ENCODE data around the gene FAM43B.
"Not testable (repeated sequence)": the region's sequence is repeated elsewhere in the genome, so short reads cannot be mapped to it uniquely, and the experiment has no call there.

FAM43B gene, protein sequence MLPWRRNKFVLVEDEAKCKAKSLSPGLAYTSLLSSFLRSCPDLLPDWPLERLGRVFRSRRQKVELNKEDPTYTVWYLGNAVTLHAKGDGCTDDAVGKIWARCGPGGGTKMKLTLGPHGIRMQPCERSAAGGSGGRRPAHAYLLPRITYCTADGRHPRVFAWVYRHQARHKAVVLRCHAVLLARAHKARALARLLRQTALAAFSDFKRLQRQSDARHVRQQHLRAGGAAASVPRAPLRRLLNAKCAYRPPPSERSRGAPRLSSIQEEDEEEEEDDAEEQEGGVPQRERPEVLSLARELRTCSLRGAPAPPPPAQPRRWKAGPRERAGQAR

GRCh38 chr1:20551945-20552727, at the start of gene FAM43B:
Gene FAM43B, plus strand, starts transcription at chr1:20552573. Its CDS starts 401 bp downstream, at chr1:20552974.
- DNase-seq, result no peak

DNA sequence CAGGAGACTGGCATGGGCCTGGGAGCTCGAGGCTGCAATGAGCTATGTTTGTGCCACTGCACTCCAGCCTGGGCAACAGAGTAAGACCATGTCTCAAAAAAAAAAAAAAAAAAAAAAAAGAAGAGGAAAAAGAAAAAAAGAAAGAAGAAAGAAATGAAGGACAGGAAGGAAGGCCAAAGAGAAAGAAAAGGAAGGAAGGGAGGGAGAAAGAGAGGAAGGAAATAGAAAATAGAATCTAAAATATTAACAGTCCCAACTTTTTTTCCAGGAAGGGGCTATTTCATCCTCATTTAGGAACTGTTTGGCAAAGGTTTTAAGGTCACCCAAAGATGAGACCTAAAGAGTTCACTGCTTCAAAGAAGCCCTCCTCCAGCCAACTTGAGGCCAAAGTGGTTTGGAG, 46.9 kb upstream of the FAM43B start:
- no peak for DNase-seq

- no peak for DNase-seq
Observed at GRCh38 chr1:20507248-20507563, 45.2 kb upstream of the FAM43B start.

GRCh38 chr1:20507564-20508410, 44.6 kb upstream of the FAM43B start, which contains the start of gene MUL1:
Gene MUL1, minus strand, starts transcription at chr1:20508151. Its CDS starts 127 bp downstream, at chr1:20508024.
- DNase-seq, result peak; percentile 92

DNA sequence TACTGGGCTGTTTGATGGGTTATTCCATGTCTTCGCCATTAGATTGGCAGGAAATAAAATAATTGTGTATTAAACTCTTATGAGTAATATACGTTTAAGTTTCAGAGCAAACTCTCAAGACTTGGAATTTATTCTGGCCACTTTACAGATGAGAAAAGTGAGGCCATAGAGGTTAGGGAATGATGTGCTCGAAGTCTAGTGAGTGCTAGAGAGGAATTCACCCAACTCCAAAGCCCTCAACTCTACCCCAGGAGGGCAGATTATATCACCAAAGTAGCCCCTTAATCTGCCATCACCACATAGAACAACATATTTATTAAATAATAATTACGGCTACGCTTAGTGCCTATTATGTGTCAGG, 44.0 kb upstream of the FAM43B start:
- DNase-seq, result no peak

DNA sequence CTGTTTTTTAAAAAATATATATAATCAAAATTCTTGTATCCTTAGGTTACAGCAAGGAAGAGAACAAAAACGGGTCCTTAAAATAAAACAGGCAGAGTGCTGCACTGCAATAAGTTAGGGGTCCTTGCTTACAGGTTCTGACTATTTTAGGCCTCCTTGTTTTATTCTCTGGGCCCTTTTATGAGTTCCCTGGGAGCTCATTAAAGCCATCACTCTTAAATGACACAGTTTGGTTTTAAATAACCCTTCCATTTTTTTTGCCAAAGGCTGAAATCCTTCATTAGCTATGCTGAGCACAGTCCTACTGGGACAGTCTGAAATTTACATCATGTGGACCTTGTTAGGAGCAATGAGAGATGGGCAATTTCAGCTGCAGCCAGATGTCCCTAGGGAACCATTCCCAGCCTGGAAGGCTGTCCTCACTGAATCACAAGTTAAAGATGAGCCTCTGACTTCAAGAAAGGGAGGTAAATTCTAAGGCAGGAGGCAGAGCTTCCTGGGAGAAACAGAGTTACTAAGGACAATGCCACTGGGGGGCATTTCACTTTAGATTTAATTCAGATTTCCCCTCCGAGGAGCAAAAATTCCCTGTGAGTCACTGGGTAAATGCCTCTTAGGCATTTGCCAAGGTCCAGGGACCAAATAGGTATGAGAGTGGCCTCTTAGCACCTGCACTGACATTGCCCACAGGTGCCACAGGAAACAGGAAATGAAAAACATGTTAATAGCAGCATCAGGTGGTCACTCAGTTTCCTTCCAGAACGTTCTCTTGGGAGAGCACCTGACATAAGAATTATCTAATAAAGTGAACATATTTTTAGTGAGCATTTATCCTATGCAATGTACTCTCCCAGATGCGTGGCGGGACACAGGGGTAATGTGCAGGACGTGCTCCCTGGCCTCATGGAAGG, 40.6 kb upstream of the FAM43B start:
- DNase-seq, result no peak

DNA sequence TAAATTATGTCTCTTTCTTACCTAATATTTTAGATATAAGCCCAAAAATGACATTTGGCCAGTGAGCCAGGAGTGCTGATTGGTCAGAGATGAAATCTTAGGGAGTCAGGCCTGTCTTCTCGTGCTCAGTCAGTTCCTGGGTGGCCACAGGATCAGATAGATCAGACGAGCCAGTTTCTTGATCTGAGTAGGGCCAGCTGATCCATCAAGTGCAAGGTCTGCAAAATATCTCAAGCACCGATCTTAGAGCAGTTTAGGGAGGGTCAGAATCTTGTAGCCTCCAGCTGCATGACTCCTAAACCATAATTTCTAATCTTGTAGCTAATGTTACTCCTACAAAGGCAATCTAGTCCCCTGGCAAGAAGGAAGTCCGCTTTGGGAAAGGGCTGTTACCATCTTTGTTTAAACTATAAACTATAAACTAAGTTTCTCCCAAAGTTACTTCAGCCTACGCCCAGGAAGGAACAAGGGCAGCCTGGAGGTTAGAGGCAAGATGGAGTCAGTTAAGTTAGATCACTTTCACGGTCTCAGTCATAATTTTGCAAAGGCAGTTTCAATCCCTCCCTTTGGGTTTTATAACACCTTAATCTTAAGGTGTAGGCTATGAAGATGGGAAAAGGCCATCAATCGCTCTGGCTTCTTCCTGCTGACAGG, 32.6 kb upstream of the FAM43B start:
- DNase-seq, result not testable (repeated sequence)

- DNase-seq, result peak; percentile 65
Observed at GRCh38 chr1:20521960-20522861, 30.2 kb upstream of the FAM43B start.

DNA sequence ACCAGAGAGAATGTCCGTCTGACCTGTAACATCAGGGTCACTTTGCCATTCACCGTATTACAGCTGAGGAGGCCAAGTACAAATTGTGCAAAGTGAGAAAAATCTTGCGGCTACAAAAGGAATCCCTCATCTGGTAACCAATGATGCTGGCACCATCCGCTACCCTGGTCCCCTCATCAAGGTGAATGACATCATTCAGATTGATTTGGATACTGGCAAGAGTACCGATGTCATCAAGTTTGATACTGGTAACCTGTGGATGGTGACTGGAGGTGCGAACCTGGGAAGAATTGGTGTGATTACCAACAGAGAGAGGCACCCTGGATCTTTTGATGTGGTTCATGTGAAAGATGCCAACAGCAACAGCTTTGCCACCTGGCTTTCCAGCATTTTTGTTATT, 26.1 kb upstream of the FAM43B start:
- DNase-seq, result no peak

DNA sequence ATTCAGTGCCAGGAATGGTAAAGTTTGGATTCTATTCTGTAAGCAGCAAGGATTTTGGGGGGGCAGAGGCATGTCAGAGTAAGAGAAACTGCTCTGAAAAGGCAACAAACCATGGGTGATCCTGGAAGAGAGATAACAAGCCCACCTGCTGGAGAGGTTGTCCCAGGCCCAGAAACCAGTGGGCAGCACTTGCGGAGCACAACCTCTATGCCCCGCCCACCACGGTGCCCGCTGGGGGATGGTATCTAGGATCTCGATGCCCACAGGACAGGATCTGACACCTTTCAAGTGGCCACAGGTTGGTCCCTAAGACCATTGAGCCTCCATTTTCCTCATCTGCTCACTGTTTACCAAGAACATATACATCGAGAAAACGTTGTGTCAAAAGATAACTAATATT, 24.2 kb upstream of the FAM43B start:
- DNase-seq, result no peak

DNA sequence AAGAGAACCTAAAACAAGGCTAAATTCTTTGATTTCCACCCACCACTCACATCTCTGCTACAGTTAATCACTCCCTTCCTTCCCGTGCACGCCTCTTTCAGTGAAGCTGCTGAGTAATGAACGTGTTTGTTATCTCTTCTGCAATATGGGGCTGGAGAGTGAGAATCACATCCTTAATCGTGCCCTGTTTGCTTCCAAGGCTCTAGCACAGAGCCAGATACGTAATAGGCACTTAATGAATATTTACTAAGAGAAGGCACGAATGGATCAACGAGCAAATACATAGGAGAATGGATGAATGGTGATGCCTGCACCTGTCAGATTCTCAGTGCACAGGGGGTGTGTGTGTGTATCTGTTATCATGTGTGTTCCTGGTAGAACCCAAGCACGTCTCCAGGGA, 22.1 kb upstream of the FAM43B start:
- no peak for DNase-seq

DNA sequence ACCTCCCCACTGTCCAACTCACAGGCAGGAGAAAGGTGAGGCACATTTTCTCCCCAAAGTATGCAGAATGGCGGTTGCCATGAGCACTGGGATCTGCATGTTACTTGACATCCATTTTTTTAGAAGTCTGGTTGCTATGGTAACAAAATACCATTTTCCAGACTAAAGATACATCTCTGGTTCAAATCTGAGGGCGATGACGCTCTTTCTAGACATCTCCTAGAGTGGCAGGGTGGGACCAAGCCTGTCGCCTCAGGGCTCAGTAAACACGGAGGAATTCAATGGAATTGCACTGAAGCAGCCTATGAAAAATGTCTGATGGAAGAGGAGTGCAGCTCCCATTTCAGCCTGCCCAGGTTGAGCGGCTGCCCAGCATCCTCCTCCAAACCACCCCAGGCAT, 21.5 kb upstream of the FAM43B start:
- DNase-seq, result no peak

- DNase-seq, result no peak
Observed at GRCh38 chr1:20533635-20534034, 18.7 kb upstream of the FAM43B start.

DNA sequence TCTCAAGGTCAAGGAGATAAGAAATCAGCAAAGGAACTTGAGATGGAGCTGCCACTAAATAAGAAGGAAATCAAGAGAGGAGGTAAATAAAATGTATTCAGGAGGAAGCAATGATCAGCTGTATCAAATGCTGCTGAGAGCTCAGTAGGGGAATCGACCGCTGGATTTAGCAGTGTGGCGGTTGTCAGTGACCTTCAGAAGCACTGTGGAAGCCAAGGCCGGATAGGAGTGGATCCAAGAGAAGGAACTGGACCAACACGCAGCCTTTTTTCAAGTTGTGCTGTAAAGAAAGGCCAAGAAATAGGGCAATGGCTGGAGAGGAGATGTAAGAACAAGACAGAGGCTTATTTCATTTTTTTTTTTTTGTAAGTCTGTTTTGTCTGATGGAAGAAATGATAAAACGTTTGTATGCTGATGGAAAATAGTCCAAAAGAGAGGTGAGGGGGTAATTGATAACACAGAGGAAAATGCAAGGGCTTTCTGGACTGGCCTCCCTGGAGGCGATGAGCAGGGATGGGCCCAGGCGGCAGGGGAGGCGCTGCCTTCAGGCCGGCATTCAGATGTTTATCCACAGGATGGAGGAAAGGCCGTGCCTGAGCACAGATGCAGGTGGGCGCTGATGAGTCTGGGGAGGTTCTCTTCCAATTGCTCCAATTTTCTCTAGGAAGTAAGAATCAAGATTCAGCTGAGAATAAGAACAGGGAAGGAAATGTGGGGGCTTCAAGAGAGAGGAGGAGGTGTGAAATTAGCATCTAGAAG, 17.5 kb upstream of the FAM43B start:
- no peak for DNase-seq

DNA sequence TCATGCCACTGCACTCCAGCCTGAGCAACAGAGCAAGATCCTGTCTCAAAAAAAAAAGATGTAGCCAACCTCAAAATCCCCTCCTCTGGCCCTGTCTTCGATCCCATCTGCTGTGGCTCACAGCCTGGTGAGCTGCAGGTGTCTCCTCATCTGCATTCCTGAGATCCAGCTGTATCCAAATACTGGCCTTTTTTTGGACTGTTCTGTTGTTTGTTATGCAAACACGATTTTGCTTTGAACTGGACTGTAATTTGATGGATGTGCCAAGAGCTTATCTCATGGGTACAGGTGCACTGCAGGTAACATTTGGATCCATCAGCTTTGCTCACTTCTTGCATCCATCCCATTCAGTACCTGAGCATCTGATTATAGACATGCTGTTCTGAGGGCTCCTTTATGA, 14.1 kb upstream of the FAM43B start:
- DNase-seq, result no peak

DNA sequence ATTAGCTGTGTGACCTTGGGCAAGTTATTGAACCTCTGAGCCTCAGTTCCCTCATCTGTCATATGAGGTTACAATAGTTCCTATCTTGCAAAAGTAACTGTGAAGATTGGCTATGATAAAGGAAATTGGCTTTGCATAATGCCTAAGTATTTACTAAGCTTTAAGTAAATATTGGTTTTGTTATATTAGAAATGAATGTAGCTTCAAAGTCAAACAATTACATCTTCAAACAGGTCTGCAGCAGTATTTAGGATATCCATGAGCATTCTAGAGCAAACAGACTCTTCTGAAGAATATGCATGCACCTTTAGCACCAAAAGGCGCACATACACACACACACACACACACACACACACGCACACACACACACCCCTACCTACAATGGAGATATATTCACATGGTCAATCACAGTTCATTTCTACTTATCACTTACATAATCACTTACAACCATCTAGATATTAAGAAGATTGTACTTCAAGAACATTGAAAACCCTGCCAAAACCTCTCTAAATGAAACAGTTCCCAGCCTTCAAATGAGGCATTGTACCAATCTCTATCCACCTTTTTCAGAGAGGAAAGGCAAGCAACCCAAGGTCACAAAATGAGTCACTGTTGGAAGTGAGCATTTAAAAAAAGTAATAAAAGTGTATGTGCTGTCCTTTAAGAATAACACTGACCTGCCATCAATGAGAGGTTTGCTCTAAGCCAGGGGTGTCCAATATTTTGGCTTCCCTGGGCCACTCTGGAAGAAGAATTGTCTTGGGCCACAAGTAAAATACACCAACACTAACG, 13.4 kb upstream of the FAM43B start:
- DNase-seq, result no peak

DNA sequence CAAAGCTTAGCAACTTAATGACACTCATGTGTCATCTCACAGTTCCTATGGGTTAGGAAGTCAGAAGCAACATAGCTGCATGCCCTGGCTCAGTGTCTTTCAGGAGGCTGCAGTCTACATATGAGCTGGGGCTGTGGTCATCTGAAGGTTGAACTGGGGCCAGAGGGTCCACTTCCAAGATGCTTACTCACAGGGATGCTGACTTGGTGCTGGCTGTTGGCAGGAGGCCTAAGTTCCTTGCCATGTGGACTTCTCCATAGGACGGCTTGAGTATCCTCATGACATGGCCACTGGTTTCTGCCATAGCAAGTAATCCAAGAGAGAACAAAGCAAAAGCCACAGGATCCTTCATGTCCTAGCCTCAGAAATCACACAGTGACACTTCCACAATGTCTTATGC, 12.1 kb upstream of the FAM43B start:
- no peak for DNase-seq

GRCh38 chr1:20546637-20547036, 5.7 kb upstream of the FAM43B start:
- DNase-seq, result no peak

DNA sequence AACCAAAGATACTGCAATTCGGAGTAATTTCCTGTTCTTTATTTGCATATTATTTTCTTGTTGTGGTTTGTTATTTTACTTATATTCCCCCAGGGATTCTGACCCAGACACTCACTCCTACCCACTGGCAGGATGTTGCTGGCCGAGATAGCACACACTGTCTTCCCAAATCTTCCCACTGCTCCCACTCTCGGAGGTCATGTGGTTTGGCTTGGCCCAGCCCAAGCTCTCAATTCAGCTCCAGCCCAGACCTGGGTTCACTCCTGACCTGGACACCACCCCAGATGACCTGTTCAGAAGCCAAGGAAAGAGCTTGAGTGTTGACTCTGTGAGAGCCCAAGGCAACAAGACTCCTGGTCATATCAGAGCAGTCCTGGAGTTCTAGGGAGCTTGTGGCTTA, 1.2 kb upstream of the FAM43B start:
- no peak for DNase-seq

All from CD4-positive, alpha-beta T cell treated with Interleukin-12 subunit alpha and Interleukin-12 subunit beta, for 1 hour (primary cell).